ENCODE measurements around the gene PERM1. TPM values are rescaled to one million over a fixed set of nuclear protein-coding genes. Genes with fewer than 3 reads are reported as not detected.

The PERM1 gene
- total RNA-seq, 1 experiment from 2014 or later = 0.47 TPM

DNA sequence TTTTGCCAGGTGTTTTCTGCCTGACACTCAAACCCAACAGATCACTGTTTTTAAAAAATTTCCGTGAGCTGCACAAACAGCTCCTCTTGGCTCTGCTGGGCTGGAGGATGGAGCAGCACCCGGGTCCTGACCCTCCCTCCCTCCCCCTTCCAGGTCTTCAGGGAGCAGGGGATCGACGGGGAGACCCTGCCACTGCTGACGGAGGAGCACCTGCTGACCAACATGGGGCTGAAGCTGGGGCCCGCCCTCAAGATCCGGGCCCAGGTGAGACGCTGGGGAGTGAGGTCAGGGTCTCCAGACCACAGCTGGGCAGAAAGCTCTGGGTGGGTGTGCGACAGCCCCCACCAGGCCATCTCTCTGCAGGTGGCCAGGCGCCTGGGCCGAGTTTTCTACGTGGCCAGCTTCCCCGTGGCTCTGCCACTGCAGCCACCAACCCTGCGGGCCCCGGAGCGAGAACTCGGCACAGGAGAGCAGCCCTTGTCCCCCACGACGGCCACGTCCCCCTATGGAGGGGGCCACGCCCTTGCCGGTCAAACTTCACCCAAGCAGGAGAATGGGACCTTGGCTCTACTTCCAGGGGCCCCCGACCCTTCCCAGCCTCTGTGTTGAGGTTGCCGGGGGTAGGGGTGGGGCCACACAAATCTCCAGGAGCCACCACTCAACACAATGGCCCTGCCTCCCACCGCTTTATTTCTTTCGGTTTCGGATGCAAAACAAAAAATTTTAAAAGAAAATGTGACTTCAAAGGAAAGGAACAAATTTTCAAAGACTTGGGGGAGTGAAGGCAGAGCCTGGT, 38.1 kb downstream of the PERM1 start:
- ChIA-PET POLR2A (ENCODE audit: unreplicated experiment) (no interaction called here), CTCF (no interaction called here)
- H3K9me2 ChIP-seq (replicated peaks; ENCODE audit: low read length) = no peaks in the 10 kb centered on the region
- H2AFZ ChIP-seq (ENCODE audit: low read length) = no peak overlapping the region
- H3K9ac ChIP-seq (ENCODE audit: low read length) = no peak overlapping the region
- intact Hi-C loops (cut with micrococcal nuclease) = no loop called here
- TF ChIP-seq, protein P1, sequence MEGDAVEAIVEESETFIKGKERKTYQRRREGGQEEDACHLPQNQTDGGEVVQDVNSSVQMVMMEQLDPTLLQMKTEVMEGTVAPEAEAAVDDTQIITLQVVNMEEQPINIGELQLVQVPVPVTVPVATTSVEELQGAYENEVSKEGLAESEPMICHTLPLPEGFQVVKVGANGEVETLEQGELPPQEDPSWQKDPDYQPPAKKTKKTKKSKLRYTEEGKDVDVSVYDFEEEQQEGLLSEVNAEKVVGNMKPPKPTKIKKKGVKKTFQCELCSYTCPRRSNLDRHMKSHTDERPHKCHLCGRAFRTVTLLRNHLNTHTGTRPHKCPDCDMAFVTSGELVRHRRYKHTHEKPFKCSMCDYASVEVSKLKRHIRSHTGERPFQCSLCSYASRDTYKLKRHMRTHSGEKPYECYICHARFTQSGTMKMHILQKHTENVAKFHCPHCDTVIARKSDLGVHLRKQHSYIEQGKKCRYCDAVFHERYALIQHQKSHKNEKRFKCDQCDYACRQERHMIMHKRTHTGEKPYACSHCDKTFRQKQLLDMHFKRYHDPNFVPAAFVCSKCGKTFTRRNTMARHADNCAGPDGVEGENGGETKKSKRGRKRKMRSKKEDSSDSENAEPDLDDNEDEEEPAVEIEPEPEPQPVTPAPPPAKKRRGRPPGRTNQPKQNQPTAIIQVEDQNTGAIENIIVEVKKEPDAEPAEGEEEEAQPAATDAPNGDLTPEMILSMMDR (conservative IDR thresholded peaks at IDR 0.05; ENCODE audit: low read depth, low read length) = no peak
- TF ChIP-seq EZH2phosphoT487 (IDR thresholded peaks at IDR 0.05; ENCODE audit: borderline replicate concordance, low read length) = no peak
- TF ChIP-seq EZH2 (IDR thresholded peaks at IDR 0.05; ENCODE audit: low read length, unreplicated experiment) = no peak
- no peak overlapping the region for H3K27ac ChIP-seq (ENCODE audit: low read length)
- DNase-seq (no peak), ATAC-seq (no peak)
- H3F3A ChIP-seq (ENCODE audit: low read length, unreplicated experiment) = no peaks in the 10 kb centered on the region
- H4K20me1 ChIP-seq (ENCODE audit: low read length) = no peaks in the 10 kb centered on the region
- BruUV-seq (replicated peaks) = no TSS peak
- no peak overlapping the region for H3K4me2 ChIP-seq (ENCODE audit: low read length)
- no peaks in the 10 kb centered on the region for H3K79me2 ChIP-seq (ENCODE audit: low read length)
- peaks cover 22% of the 10 kb centered on the region for H3K4me1 ChIP-seq (ENCODE audit: insufficient read depth, low read length)
- H3K4me3 ChIP-seq (ENCODE audit: low read length) = no peak overlapping the region
- no peaks in the 10 kb centered on the region for H3K9me3 ChIP-seq (ENCODE audit: low read length)
- H3K36me3 ChIP-seq (ENCODE audit: low read depth, low read length) = peaks cover 10% of the 10 kb centered on the region; the same call in 1 of the 2 replicates
- peaks cover 22% of the 10 kb centered on the region for H3K27me3 ChIP-seq (ENCODE audit: low read length)

DNA sequence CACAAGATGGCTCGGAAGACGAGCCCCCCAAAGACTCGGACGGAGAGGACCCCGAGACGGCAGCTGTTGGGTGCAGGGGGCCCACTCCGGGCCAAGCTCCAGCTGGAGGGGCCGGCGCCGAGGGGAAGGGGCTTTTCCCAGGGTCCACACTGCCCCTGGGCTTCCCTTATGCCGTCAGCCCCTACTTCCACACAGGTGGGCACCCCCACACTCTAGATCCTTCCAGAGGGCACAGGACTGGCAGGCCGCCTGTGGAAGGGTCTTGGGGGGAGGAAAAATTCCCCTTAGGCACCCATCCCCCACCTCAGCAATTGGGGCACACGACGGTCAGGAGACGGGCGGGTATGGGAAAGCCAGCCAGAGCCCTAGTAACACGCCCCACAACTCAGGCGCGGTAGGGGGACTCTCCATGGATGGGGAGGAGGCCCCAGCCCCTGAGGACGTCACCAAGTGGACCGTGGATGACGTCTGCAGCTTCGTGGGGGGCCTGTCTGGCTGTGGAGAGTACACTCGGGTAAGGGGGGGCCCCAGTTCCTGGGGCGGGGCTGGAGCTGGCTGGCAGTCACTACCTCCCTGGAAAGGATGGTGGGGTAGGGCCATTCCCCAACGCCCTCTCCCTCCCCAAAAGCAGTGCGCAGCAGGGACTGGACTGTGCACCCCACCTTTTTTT, 38.9 kb downstream of the PERM1 start:
- CTCF ChIA-PET = no interaction called here
- Histone ChIP-seq H3K4me1 (ENCODE audit: insufficient read depth, low read length) (peaks cover 22% of the 10 kb centered on the region), H3K36me3 (ENCODE audit: low read depth, low read length) (peaks cover 9% of the 10 kb centered on the region; the same call in 1 of the 2 replicates), H3K4me3 (ENCODE audit: low read length) (peak overlapping the region; percentile 65; the same call in 1 of the 2 replicates), H2AFZ (ENCODE audit: low read length) (no peak overlapping the region), H3K4me2 (ENCODE audit: low read length) (peak overlapping the region; percentile 89; the same call in 1 of the 2 replicates), H4K20me1 (ENCODE audit: low read length) (no peaks in the 10 kb centered on the region), H3K9me2 (replicated peaks; ENCODE audit: low read length) (no peaks in the 10 kb centered on the region), H3F3A (ENCODE audit: low read length, unreplicated experiment) (no peaks in the 10 kb centered on the region), H3K27ac (ENCODE audit: low read length) (no peak overlapping the region), H3K9ac (ENCODE audit: low read length) (no peak overlapping the region), H3K9me3 (ENCODE audit: low read length) (no peaks in the 10 kb centered on the region), H3K79me2 (ENCODE audit: low read length) (no peaks in the 10 kb centered on the region), H3K27me3 (ENCODE audit: low read length) (peaks cover 22% of the 10 kb centered on the region)
- ATAC-seq (no peak), DNase-seq (no peak)
- BruUV-seq (replicated peaks) = no TSS peak
- intact Hi-C loops (cut with micrococcal nuclease) = no loop called here
- POLR2A ChIA-PET (ENCODE audit: unreplicated experiment) = interaction anchor here (0.7 kb wide), 1 partner anchor 37 kb away, joined by 3 read pairs; no protein-coding TSS in a partner anchor
- TF ChIP-seq EZH2 (IDR thresholded peaks at IDR 0.05; ENCODE audit: low read length, unreplicated experiment) (no peak), EZH2phosphoT487 (IDR thresholded peaks at IDR 0.05; ENCODE audit: borderline replicate concordance, low read length) (no peak)
- TF ChIP-seq, protein P1 (conservative IDR thresholded peaks at IDR 0.05; ENCODE audit: low read depth, low read length) = no peak
